DND-41 (cell line): ENCODE data around the gene CFAP299.

ENCODE experiments used
- ATAC-seq: fragments of 200-7000 bp; cut with Tn5 transposase; 3 replicates; pipeline ENCODE4 v1.9.1; 2021; ENCODE audit warnings: low read depth; ENCODE audit not compliant: insufficient read depth
- DNase-seq: peaks from one replicate; pipeline ENCODE4 v3.0.0-alpha.2; 2020
- H2AFZ ChIP-seq: 2 replicates; pipeline ENCODE4 v1.6.0; 2012; ENCODE audit warnings: low read depth, low read length
- H3K27ac ChIP-seq: 2 replicates; pipeline ENCODE4 v1.5.1; 2012; ENCODE audit warnings: low read length, inconsistent platforms
- H3K27me3 ChIP-seq: fragments of 200-600 bp; sonication (generic); 2 replicates; pipeline ENCODE4 v1.6.0; 2012; ENCODE audit warnings: low read length, mild to moderate bottlenecking, inconsistent platforms; ENCODE audit not compliant: insufficient read depth, poor library complexity
- H3K36me3 ChIP-seq: 2 replicates; pipeline ENCODE4 v1.5.1; 2012; ENCODE audit warnings: low read length, inconsistent platforms; ENCODE audit not compliant: insufficient read depth
- H3K4me1 ChIP-seq: 2 replicates; pipeline ENCODE4 v1.5.1; 2012; ENCODE audit warnings: mild to moderate bottlenecking, low read length; ENCODE audit not compliant: insufficient read depth
- H3K4me2 ChIP-seq: 2 replicates; pipeline ENCODE4 v1.6.0; 2012; ENCODE audit warnings: mild to moderate bottlenecking, moderate library complexity, low read length, inconsistent platforms; ENCODE audit not compliant: insufficient read depth
- H3K4me3 ChIP-seq, 2 experiments: fragments of 200-600 bp in 1 of 2; shearing (Covaris generic) in 1 of 2; 2 replicates each; pipeline ENCODE4 v1.5.1; 2012 to 2016; ENCODE audit warnings: inconsistent platforms in 2 of 2, low read length in 2 of 2, mild to moderate bottlenecking in 2 of 2, low read depth in 1 of 2, moderate library complexity in 1 of 2
- H3K79me2 ChIP-seq: 2 replicates; pipeline ENCODE4 v1.6.0; 2012; ENCODE audit warnings: low read length, inconsistent platforms; ENCODE audit not compliant: insufficient read depth
- H3K9ac ChIP-seq: 2 replicates; pipeline ENCODE4 v1.6.0; 2012; ENCODE audit warnings: low read depth, mild to moderate bottlenecking, inconsistent platforms, low read length, moderate library complexity
- H3K9me3 ChIP-seq: 2 replicates; pipeline ENCODE4 v1.5.1; 2012; ENCODE audit warnings: low read length, moderate library complexity, mild to moderate bottlenecking, inconsistent platforms; ENCODE audit not compliant: insufficient read depth, severe bottlenecking
- H4K20me1 ChIP-seq: 2 replicates; pipeline ENCODE4 v1.6.0; 2012; ENCODE audit warnings: low read length; ENCODE audit not compliant: insufficient read depth
- EZH2 ChIP-seq: IDR thresholded peaks from 3 replicates; pipeline ENCODE4 v1.6.1; 2012; ENCODE audit warnings: borderline replicate concordance, low read depth, mild to moderate bottlenecking, moderate library complexity, low read length, inconsistent platforms; ENCODE audit not compliant: severe bottlenecking
- TF ChIP-seq, protein P1 (sequence below): IDR thresholded peaks from 2 replicates; pipeline ENCODE4 v1.5.1; 2012; ENCODE audit warnings: borderline replicate concordance, low read length, moderate library complexity, mild to moderate bottlenecking; ENCODE audit not compliant: poor library complexity, severe bottlenecking; ENCODE audit errors: extremely low read depth

The CFAP299 gene

DNA sequence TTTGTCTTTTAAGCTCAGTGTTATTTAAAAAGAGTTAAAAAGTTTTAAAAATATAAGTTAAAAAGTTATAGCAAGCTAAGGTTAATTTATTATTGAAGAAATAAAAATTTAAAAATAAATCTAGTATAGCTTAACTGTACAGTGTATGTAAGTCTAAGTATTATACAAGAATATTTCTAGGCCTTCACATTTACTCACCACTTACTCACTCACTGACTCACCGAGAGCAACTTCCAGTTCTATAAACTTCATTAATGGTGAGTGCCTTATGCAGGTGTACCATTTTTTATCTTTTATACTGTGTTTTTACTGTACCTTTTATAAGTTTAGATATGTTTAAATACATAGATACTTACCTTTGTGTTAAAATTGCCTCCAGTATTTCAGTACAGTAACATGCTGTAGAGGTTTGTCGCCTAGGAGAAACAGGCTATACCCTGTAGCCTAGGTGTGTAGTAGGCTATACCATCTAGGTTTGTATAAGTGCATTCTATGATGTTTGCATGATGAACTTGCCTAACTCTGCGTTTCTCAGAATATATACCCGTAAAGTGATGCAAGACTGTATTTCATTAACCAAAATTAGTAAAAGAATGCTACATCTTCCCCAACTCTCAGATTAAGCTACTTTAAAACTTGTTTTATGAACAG, 202.9 kb downstream of the CFAP299 start:
- ATAC-seq = no peak
- Histone ChIP-seq H4K20me1 (no peaks in the 10 kb centered on the region), H3K4me2 (no peak overlapping the region), H3K9me3 (no peaks in the 10 kb centered on the region), H3K4me1 (no peaks in the 10 kb centered on the region), H3K4me3 (no peak overlapping the region), H2AFZ (no peak overlapping the region), H3K9ac (no peak overlapping the region), H3K36me3 (no peaks in the 10 kb centered on the region), H3K79me2 (no peaks in the 10 kb centered on the region), H3K27me3 (peaks cover 4% of the 10 kb centered on the region), H3K27ac (no peak overlapping the region)
- TF ChIP-seq EZH2 = no peak
- TF ChIP-seq, protein P1, sequence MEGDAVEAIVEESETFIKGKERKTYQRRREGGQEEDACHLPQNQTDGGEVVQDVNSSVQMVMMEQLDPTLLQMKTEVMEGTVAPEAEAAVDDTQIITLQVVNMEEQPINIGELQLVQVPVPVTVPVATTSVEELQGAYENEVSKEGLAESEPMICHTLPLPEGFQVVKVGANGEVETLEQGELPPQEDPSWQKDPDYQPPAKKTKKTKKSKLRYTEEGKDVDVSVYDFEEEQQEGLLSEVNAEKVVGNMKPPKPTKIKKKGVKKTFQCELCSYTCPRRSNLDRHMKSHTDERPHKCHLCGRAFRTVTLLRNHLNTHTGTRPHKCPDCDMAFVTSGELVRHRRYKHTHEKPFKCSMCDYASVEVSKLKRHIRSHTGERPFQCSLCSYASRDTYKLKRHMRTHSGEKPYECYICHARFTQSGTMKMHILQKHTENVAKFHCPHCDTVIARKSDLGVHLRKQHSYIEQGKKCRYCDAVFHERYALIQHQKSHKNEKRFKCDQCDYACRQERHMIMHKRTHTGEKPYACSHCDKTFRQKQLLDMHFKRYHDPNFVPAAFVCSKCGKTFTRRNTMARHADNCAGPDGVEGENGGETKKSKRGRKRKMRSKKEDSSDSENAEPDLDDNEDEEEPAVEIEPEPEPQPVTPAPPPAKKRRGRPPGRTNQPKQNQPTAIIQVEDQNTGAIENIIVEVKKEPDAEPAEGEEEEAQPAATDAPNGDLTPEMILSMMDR = no peak
- DNase-seq = no peak

DNA sequence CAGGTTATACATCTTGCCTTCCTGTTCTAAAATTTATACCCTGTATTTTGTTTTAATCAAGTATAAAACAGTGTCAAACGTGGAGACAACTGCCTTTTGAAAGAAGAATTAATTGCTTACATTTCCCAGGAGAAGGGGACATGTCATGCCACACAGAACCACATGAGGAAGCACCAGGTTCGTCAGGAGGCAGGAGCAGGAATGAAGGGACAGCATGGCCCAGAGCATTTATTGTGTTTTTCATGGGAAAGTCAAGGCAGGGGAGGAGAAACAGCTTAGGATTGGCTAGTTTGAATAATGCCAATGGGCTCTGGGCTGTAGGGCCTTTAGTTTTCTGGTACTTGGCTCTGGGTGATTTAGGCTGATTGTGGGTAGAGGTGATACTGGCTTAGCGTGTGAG, 203.7 kb downstream of the CFAP299 start:
- H3K79me2 ChIP-seq = no peaks in the 10 kb centered on the region
- H3K9me3 ChIP-seq = no peaks in the 10 kb centered on the region
- no peaks in the 10 kb centered on the region for H4K20me1 ChIP-seq
- H3K27me3 ChIP-seq = peaks cover 4% of the 10 kb centered on the region
- H3K9ac ChIP-seq = no peak overlapping the region
- H2AFZ ChIP-seq = no peak overlapping the region
- no peaks in the 10 kb centered on the region for H3K36me3 ChIP-seq
- no peak for TF ChIP-seq EZH2
- TF ChIP-seq, protein P1 = no peak
- no peaks in the 10 kb centered on the region for H3K4me1 ChIP-seq
- no peak overlapping the region for H3K4me3 ChIP-seq
- ATAC-seq (no peak; the same call in 2 of the 3 replicates), DNase-seq (no peak)
- H3K27ac ChIP-seq = no peak overlapping the region
- no peak overlapping the region for H3K4me2 ChIP-seq

DNA sequence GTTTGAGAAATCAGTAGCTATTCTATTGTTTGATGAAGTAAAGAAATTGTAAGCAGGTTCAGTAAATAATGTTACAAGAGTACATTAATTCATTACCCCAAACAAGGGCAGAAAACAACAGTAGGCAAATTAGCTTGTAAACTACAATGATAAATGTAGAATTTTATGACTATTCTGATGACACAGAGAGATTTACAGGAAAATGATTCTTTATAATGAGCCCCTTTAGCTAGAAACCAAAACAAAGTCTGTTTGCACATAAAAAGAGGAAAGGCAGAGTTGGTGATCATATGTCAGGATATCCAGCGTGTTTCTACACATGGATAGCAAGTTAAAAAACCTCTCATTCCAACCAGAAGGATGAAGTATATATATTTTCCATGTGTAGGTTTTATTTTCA, 204.8 kb downstream of the CFAP299 start:
- DNase-seq (no peak), ATAC-seq (no peak)
- no peak overlapping the region for H3K4me3 ChIP-seq
- no peak overlapping the region for H3K4me2 ChIP-seq
- no peaks in the 10 kb centered on the region for H3K36me3 ChIP-seq
- H2AFZ ChIP-seq = no peak overlapping the region
- no peaks in the 10 kb centered on the region for H3K4me1 ChIP-seq
- TF ChIP-seq, protein P1 = no peak
- no peak for TF ChIP-seq EZH2
- H3K27ac ChIP-seq = no peak overlapping the region
- peaks cover 4% of the 10 kb centered on the region for H3K27me3 ChIP-seq
- no peaks in the 10 kb centered on the region for H4K20me1 ChIP-seq
- H3K79me2 ChIP-seq = no peaks in the 10 kb centered on the region
- no peaks in the 10 kb centered on the region for H3K9me3 ChIP-seq
- H3K9ac ChIP-seq = no peak overlapping the region

DNA sequence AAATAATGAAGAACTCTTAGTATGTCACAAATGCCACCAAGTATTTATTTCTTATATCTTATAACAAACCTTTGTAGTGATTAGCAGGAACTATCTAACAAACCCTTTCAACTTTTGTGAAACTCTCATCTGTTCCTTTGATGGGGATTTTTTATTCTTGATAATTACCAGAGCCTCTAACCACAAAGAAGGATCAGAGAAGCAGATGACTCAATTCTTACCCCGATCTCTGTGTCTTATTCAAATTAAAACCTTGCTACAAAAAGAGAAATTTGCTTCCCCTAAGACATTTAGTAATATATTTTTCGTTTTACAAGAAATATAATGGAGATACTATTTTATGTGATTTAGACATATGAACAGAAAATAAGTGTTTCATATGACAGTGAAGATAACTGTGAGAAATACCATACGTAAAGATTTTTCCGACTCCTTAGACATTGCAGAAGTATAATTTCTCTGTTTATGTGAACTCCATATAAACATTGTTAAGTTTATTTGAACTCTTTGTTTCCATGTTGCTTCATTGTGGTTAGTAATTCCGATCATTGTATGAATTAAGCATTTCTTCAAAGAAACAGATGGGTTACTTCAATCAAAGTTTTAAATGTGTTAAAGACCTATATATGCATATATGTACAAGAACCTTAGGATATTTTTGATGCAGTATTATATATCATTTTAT, 205.4 kb downstream of the CFAP299 start:
- Histone ChIP-seq H3K9ac (no peak overlapping the region), H4K20me1 (no peaks in the 10 kb centered on the region), H3K4me3 (no peak overlapping the region), H3K4me1 (no peaks in the 10 kb centered on the region), H3K4me2 (no peak overlapping the region), H3K36me3 (no peaks in the 10 kb centered on the region), H3K9me3 (no peaks in the 10 kb centered on the region), H3K27ac (no peak overlapping the region), H3K27me3 (peaks cover 4% of the 10 kb centered on the region), H3K79me2 (no peaks in the 10 kb centered on the region), H2AFZ (no peak overlapping the region)
- ATAC-seq (peak; percentile 27; the same call in 1 of the 3 replicates), DNase-seq (no peak)
- TF ChIP-seq, protein P1 = no peak
